Measurements from ENCODE around the gene PAIP2.

- TF ChIP-seq CTCF (IDR thresholded peaks at IDR 0.05) (no peak), POLR2A (IDR thresholded peaks at IDR 0.05) (no peak)
Measured at GRCh38 chr5:139410993-139411828, 69.6 kb downstream of the PAIP2 start.

Measured in testis (tissue), 2 donors.